ENCODE data around the gene SLC7A5.

Gene SLC7A5

DNA sequence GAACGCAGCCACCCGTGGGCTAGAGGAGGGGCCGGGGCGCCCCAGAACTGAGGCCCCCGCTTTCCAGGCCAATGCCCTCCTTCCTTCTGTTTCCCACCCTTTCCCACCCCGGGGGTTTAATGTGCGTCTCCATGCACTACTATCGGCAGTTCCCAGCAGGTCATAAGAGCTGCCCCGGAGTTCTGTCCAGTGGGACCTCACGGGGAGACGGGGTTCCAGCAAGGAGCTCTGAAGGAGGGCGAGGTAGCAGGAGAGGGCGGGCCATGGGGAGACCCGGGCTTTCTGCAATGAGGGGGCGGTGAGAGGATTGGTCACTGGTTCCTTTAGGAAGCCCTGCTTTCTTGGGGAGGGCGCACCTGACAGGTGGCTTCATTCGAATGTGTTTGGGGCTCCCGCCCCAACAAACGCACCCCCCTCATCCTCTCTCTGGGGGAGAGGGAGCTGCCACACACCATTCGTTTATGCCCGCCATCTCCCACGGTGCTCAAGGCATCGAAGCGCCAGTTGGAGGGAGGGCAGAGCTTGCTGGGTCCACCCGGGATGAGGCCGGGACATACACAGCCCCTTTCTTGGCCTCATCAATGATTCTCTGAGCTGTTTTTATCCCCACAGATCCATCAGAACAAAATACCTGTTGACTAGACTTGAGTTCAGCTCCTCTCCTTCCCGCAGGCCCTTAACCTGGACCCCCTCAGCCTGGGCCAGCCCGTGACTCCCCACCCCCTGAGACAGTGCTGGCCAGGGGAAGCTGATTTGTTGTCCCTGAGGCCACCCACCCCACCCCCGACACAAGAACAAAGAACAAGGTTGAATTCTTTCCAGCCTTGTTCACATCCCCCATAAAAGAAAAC, 44.1 kb downstream of the SLC7A5 start:
- DNase-seq (ENCODE audit: low read depth), result no peak

DNA sequence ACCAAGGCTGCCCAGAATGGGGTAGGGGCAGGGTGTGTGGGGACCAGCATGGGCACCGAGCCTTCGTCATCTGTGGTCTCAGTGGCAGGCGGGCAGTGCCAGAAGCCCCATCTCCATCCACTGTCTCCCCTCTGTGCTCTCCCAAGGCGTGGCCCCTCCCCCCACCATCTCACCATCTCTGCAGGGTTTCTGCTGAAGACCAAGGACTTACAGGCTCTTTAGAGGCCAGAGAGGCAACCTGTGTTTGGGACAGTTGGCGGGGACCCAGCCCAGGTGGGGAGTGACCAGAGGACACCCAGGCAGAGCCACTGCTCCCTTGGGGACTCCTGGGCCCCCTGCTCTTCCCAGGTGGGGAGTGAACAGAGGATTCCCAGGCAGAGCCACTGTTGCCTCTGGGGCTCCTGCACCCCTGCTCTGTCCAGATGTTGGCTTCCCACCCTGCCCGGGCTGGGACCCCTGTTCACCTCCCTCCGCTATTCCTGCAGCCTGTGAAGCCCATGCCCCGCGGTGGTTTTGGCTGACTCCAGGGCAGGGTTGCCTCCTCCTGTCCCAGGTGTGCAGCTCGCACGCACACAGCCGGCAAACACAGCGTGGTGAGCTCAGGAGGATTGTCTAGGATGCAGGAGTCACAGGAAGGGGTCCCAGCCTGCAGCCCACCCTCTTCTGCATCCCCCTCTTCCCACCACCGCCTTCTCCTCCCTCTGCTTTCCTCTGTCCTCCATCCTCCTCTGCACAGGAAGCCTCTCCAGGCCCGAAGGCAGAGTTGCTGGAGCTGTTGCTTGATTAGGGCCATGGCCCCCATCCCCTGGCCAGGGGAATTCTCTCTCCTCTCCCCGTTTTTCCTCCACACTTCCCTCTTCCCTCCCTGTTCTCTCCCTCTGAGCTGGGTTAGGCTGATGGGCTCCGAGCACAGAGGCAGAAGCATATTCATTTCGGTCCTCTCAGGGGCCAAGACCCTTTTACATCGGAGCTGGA, 45.0 kb downstream of the SLC7A5 start:
- no peak overlapping the region for H3K4me3 ChIP-seq (replicated peaks; ENCODE audit: low read depth, low read length)
- TF ChIP-seq, protein P1, sequence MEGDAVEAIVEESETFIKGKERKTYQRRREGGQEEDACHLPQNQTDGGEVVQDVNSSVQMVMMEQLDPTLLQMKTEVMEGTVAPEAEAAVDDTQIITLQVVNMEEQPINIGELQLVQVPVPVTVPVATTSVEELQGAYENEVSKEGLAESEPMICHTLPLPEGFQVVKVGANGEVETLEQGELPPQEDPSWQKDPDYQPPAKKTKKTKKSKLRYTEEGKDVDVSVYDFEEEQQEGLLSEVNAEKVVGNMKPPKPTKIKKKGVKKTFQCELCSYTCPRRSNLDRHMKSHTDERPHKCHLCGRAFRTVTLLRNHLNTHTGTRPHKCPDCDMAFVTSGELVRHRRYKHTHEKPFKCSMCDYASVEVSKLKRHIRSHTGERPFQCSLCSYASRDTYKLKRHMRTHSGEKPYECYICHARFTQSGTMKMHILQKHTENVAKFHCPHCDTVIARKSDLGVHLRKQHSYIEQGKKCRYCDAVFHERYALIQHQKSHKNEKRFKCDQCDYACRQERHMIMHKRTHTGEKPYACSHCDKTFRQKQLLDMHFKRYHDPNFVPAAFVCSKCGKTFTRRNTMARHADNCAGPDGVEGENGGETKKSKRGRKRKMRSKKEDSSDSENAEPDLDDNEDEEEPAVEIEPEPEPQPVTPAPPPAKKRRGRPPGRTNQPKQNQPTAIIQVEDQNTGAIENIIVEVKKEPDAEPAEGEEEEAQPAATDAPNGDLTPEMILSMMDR (IDR thresholded peaks at IDR 0.05; ENCODE audit: low read length, missing control alignments), result no peak
- no peak for DNase-seq (ENCODE audit: low read depth)

More for the DNA sequence above, 44.1 kb downstream of the SLC7A5 start:
- TF ChIP-seq, protein P1 (IDR thresholded peaks at IDR 0.05; ENCODE audit: low read length, missing control alignments), result no peak
- H3K4me3 ChIP-seq (replicated peaks; ENCODE audit: low read depth, low read length), result no peak overlapping the region

DNA sequence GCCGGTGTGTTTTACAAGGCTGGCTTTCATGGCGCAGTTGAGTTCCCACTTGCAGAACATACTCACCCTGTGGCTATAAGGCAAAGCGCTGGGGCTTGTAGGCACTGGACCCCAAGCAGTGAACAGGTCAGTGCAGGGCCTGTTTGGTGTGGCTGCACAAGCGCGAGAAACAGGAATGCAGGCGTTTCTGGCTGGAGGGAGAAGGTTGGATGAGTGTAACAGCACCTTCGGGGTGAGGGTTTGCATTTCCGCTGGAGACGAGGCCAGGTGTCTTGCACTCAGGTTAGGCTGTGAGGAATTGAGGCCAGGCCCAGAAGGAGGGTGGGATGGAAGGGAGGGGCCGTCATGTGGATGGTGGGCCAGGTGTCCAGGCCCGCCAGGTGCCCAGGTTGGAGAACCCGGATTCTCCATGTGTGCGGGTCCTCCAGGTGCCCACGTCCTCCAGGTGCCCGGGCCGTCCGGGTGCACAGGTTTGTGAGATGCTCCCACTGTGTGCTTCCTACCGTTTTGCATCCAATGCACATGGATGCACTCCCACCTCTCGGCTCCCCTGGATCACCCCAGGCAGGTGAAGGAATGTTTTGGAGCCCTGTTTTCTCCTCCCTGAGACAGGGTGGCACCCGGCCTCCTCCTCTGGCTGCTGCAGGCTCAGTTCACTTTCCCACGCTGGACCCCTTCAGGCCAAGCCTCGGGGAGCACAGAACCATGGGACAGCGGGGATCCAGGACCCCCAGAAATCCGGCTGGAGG, 46.0 kb downstream of the SLC7A5 start:
- TF ChIP-seq, protein P1 (IDR thresholded peaks at IDR 0.05; ENCODE audit: low read length, missing control alignments), result no peak
- DNase-seq (ENCODE audit: low read depth), result no peak
- H3K4me3 ChIP-seq (replicated peaks; ENCODE audit: low read depth, low read length), result no peak overlapping the region

DNA sequence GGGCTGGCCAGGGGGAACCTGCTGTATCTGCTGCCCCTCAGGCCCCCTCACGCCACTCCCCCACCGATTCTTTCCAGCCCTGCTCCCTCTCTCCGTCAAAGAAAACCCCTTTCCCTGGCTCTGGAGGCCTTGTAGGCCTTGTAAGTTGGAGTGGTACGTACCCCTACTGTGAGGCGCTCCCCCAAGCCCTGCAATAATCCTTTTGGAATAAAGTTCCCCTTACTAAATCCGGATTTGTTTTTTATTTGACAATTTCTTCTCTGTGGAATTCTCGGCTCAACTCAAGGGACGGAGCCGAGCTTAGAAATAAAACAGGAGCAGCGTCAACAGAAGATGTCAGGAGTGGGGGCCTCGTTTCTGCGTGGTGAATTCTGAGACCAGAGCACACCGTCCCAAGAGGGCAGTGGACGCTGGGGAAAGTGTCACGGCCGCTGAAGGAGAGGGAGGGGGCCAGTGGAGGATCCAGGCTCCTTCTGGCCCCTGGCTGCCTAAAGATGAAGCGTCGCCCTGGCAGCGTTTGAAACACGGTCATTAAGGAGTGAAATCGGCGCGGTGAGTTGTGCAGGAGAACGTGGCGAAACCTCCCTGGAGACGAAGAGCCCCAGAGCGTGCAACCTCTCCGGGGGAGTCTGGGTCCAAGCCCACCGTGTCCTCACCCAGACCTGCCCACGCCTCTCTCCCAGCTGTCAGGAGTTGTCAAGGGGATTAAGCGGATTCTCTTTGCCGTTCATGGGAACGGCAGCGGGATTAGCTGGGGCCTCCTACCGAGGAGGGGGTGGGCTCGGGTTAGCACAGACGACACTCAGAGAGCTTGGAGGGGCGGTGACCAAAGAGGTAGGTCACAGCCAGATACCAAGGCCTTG, 47.0 kb downstream of the SLC7A5 start:
- no peak overlapping the region for H3K4me3 ChIP-seq (replicated peaks; ENCODE audit: low read depth, low read length)
- no peak for DNase-seq (ENCODE audit: low read depth)
- TF ChIP-seq, protein P1 (IDR thresholded peaks at IDR 0.05; ENCODE audit: low read length, missing control alignments), result no peak

DNA sequence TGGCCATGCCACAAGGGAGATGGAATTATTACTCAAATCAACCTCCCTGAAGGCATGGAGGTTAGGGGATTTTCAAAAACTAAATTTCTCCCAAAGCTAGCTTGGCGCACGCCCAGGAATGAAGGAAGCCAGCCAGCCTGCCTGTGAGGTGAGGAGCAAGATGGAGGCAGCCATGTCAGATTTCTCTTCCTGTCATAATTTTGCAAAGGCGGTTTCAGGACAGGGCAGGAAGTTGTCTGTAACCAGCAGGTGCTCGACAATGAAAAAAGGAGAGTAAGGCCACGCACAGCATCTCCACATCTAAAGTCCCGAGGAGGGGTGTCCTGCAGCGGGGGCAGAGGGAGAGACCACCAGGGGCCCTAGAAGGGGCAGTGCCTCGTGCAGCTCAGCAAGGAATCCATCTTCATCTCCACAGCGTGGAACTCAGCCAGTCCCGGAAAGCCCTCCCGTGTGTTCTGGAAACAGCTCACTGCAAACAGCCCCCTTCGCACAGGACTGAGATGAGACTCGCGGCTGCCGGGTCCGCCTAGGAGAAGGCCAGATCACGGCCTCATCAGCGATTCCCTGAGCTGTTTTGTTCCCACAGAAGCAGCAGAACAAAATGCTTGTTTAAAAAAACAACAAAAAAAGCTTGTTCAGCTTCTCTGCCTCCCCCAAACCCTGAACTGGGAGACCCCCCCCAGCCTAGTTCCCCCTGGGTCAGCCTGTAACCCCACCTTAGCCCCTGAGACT, 47.8 kb downstream of the SLC7A5 start:
- H3K4me3 ChIP-seq (replicated peaks; ENCODE audit: low read depth, low read length), result no peak overlapping the region
- no peak for DNase-seq (ENCODE audit: low read depth)
- TF ChIP-seq, protein P1 (IDR thresholded peaks at IDR 0.05; ENCODE audit: low read length, missing control alignments), result no peak

Measured in fibroblast of pulmonary artery (primary cell).